ENCODE data around the gene SBF1.

The SBF1 gene

GRCh38 chr22:50516891-50517290 is 42.1 kb upstream of the SBF1 start:
- Mint-ChIP-seq H3K4me1 (no peaks in the 10 kb centered on the region), H3K4me3 (no peak overlapping the region), H3K27ac (no peak overlapping the region), H3K36me3 (ENCODE audit: low read depth) (peaks cover 27% of the 10 kb centered on the region), H3K27me3 (ENCODE audit: low read depth) (no peaks in the 10 kb centered on the region), H3K9me3 (no peaks in the 10 kb centered on the region)
- TF ChIP-seq, protein P1, sequence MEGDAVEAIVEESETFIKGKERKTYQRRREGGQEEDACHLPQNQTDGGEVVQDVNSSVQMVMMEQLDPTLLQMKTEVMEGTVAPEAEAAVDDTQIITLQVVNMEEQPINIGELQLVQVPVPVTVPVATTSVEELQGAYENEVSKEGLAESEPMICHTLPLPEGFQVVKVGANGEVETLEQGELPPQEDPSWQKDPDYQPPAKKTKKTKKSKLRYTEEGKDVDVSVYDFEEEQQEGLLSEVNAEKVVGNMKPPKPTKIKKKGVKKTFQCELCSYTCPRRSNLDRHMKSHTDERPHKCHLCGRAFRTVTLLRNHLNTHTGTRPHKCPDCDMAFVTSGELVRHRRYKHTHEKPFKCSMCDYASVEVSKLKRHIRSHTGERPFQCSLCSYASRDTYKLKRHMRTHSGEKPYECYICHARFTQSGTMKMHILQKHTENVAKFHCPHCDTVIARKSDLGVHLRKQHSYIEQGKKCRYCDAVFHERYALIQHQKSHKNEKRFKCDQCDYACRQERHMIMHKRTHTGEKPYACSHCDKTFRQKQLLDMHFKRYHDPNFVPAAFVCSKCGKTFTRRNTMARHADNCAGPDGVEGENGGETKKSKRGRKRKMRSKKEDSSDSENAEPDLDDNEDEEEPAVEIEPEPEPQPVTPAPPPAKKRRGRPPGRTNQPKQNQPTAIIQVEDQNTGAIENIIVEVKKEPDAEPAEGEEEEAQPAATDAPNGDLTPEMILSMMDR (IDR thresholded peaks at IDR 0.05; ENCODE audit: unreplicated experiment in 3 of 3), result no peak

GRCh38 chr22:50516068-50516467 is 41.2 kb upstream of the SBF1 start:
- no peaks in the 10 kb centered on the region for H3K4me1 Mint-ChIP-seq
- TF ChIP-seq, protein P1 (IDR thresholded peaks at IDR 0.05; ENCODE audit: unreplicated experiment in 3 of 3), result no peak
- H3K9me3 Mint-ChIP-seq, result no peaks in the 10 kb centered on the region
- no peaks in the 10 kb centered on the region for H3K27me3 Mint-ChIP-seq (ENCODE audit: low read depth)
- H3K4me3 Mint-ChIP-seq, result no peak overlapping the region
- peaks cover 26% of the 10 kb centered on the region for H3K36me3 Mint-ChIP-seq (ENCODE audit: low read depth)
- H3K27ac Mint-ChIP-seq, result no peak overlapping the region

DNA sequence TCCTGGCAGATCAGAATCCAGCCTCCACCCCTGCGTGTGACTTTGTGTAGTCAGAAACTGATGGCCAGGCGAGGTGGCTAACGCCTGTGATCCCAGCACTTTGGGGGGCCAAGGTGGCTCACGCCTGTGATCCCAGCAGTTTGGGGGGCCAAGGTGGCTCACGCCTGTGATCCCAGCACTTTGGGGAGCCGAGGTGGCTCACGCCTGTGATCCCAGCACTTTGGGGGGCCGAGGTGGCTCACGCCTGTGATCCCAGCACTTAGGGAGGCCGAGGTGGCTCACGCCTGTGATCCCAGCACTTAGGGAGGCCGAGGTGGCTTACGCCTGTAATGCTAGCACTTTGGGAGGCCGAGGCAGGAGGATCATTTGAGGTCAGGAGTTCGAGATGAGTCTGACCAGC is 38.3 kb upstream of the SBF1 start:
- H3K9me3 Mint-ChIP-seq, result no peaks in the 10 kb centered on the region

DNA sequence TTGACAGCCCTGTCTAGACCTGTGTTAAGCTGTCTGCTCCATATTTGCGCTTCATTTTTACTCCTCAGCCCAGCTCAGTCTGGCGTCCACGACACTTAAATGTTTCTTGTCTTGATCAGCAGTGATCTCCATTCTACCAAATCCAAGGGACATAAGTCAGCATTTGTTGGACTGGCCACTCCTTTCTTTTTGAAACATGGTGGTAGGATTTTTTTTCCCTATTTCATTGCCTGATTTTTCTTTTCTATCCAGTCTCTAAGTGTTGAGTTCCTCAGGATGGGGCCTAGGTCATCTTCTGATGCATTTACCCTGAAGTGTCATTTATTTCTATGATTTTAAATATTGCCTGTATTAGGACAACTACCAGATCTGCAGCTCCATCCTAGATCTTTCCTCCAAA is 34.1 kb upstream of the SBF1 start:
- Mint-ChIP-seq H3K9me3 (no peaks in the 10 kb centered on the region), H3K4me1 (peaks cover 12% of the 10 kb centered on the region), H3K4me3 (peak overlapping the region; percentile 87 to 96 (median 95)), H3K36me3 (ENCODE audit: low read depth) (peaks cover 5% of the 10 kb centered on the region), H3K27me3 (ENCODE audit: low read depth) (no peaks in the 10 kb centered on the region), H3K27ac (peak overlapping the region; percentile 81 to 96 (median 91))
- TF ChIP-seq, protein P1 (IDR thresholded peaks at IDR 0.05; ENCODE audit: unreplicated experiment in 3 of 3), result no peak

More for the DNA sequence above, 38.3 kb upstream of the SBF1 start:
- TF ChIP-seq, protein P1 (IDR thresholded peaks at IDR 0.05; ENCODE audit: unreplicated experiment in 3 of 3), result no peak
- Mint-ChIP-seq H3K4me3 (no peak overlapping the region), H3K27me3 (ENCODE audit: low read depth) (no peaks in the 10 kb centered on the region), H3K27ac (no peak overlapping the region), H3K36me3 (ENCODE audit: low read depth) (peaks cover 17% of the 10 kb centered on the region), H3K4me1 (peaks cover 12% of the 10 kb centered on the region)

DNA sequence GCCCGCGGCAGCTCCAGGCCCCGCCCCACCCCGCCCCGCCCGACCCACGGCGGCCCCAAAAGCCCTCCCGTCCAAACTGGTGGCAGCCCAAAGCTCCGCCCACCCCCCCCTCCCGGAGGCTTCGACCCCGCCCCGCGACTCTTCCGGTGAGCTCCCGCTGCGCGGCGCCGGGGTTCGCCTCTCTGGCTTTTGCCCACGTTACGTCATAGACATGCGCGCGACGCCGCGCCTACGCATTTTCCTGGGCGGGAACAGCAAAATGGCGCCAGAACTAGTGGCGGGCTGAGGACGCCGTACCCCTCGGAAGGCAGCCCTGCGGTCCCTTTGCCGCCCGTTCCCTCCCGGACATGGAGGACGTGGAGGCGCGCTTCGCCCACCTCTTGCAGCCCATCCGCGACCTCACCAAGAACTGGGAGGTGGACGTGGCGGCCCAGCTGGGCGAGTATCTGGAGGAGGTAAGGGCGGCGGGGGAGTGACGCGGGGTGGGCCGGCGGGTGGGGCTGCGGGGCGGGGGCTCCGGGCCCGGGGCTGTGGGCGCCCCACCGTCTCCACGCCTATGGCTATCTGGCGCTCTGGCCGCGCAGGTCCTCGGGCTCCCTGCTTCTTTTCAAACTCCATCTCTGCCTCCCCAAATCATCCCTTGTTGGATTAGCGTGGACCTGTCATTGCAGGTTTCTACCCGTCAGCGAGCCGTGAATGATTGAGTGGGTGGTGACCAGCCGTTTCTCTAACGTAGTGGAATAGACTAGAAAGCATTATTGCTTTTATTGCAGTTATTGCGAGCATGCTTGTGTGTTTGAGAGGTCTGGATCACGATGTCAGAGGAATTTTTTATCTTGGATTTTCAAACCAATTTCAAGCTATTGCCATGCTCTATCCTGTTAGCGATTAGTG is 33.4 kb upstream of the SBF1 start, which contains the start of gene NCAPH2:
TSS of gene NCAPH2 (plus strand) at position 234 of the 894 bp plus-strand sequence. CDS start at position 348, 114 bp downstream.
- Mint-ChIP-seq H3K4me3 (peak within 1 kb of the TSS; percentile 95 to 97 (median 96)), H3K9me3 (no peaks in the 10 kb centered on the region), H3K36me3 (ENCODE audit: low read depth) (peaks cover 5% of the 10 kb centered on the region), H3K27ac (peak within 1 kb of the TSS; percentile 81 to 96 (median 91)), H3K4me1 (peaks cover 12% of the 10 kb centered on the region), H3K27me3 (ENCODE audit: low read depth) (no peaks in the 10 kb centered on the region)
- TF ChIP-seq, protein P1 (IDR thresholded peaks at IDR 0.05; ENCODE audit: unreplicated experiment in 3 of 3), result no peak

All from nephron (organoid).